ENCODE data around the gene C11orf68.

The C11orf68 gene

GRCh38 chr11:65906602-65907001 is 12.3 kb downstream of the C11orf68 start:
- Histone ChIP-seq H3K4me3 (replicated peaks; ENCODE audit: insufficient read depth, low read length) (no peak overlapping the region), H3K27ac (replicated peaks) (no peak overlapping the region), H3K27me3 (ENCODE audit: insufficient read depth, poor library complexity, severe bottlenecking) (no peaks in the 10 kb centered on the region)
- TF ChIP-seq GABPA (IDR thresholded peaks at IDR 0.05; ENCODE audit: low read depth) (no peak), POLR2AphosphoS5 (IDR thresholded peaks at IDR 0.05; ENCODE audit: low read depth) (no peak), SPI1 (IDR thresholded peaks at IDR 0.05; ENCODE audit: borderline replicate concordance, low read depth) (no peak), CTCF (IDR thresholded peaks at IDR 0.05; ENCODE audit: insufficient read depth, low read length) (no peak), REST (IDR thresholded peaks at IDR 0.05; ENCODE audit: insufficient replicate concordance, low read depth) (no peak)
- no peak for DNase-seq (ENCODE audit: low read depth in 1 of 2, low spot score in 1 of 2)

- Histone ChIP-seq H3K27ac (replicated peaks) (no peak overlapping the region), H3K27me3 (ENCODE audit: insufficient read depth, poor library complexity, severe bottlenecking) (no peaks in the 10 kb centered on the region), H3K4me3 (replicated peaks; ENCODE audit: insufficient read depth, low read length) (no peak overlapping the region)
- DNase-seq (ENCODE audit: low read depth in 1 of 2, low spot score in 1 of 2): no peak
- TF ChIP-seq CTCF (IDR thresholded peaks at IDR 0.05; ENCODE audit: insufficient read depth, low read length): no peak
- TF ChIP-seq REST (IDR thresholded peaks at IDR 0.05; ENCODE audit: insufficient replicate concordance, low read depth): no peak
- TF ChIP-seq SPI1 (IDR thresholded peaks at IDR 0.05; ENCODE audit: borderline replicate concordance, low read depth): no peak
- no peak for TF ChIP-seq POLR2AphosphoS5 (IDR thresholded peaks at IDR 0.05; ENCODE audit: low read depth)
- no peak for TF ChIP-seq GABPA (IDR thresholded peaks at IDR 0.05; ENCODE audit: low read depth)
These were observed 15.1 kb downstream of the C11orf68 start for GRCh38 chr11:65903715-65904114.

GRCh38 chr11:65903068-65903481 is 15.8 kb downstream of the C11orf68 start:
- Histone ChIP-seq H3K27ac (replicated peaks) (no peak overlapping the region), H3K4me3 (replicated peaks; ENCODE audit: insufficient read depth, low read length) (no peak overlapping the region), H3K27me3 (ENCODE audit: insufficient read depth, poor library complexity, severe bottlenecking) (no peaks in the 10 kb centered on the region)
- no peak for DNase-seq (ENCODE audit: low read depth in 1 of 2, low spot score in 1 of 2)
- TF ChIP-seq REST (IDR thresholded peaks at IDR 0.05; ENCODE audit: insufficient replicate concordance, low read depth) (no peak), GABPA (IDR thresholded peaks at IDR 0.05; ENCODE audit: low read depth) (no peak), SPI1 (IDR thresholded peaks at IDR 0.05; ENCODE audit: borderline replicate concordance, low read depth) (no peak), POLR2AphosphoS5 (IDR thresholded peaks at IDR 0.05; ENCODE audit: low read depth) (no peak), CTCF (IDR thresholded peaks at IDR 0.05; ENCODE audit: insufficient read depth, low read length) (no peak)

All from HL-60 (cell line).